Mononuclear cell (primary cell): ENCODE data around the gene NDOR1. TPM values are rescaled to one million over a fixed set of nuclear protein-coding genes. Genes with fewer than 3 reads are reported as not detected.

ENCODE experiments used
- H3K27me3 ChIP-seq: 2 replicates; pipeline ENCODE4 v1.6.0; 2011; ENCODE audit warnings: low read length, control low read depth; ENCODE audit not compliant: insufficient read depth
- H3K4me1 ChIP-seq: 2 replicates; pipeline ENCODE4 v1.5.1; 2011; ENCODE audit warnings: mild to moderate bottlenecking, low read length, control low read depth; ENCODE audit not compliant: insufficient read depth
- H3K4me3 ChIP-seq: 2 replicates; pipeline ENCODE4 v1.5.1; 2011; ENCODE audit warnings: mild to moderate bottlenecking, low read length, moderate library complexity
- H3K9me3 ChIP-seq: 2 replicates; pipeline ENCODE4 v1.5.1; 2011; ENCODE audit warnings: low read depth, mild to moderate bottlenecking, control low read depth, low read length
- total RNA-seq: library from RNA; depleted of rRNA; stranded (reverse); fragments of >200 nt; gene quantifications from one replicate; pipeline ENCODE4 v1.2.3, GENCODE V29; 2012

Gene NDOR1
- total RNA-seq, 1 donor, result 9.2 TPM

DNA sequence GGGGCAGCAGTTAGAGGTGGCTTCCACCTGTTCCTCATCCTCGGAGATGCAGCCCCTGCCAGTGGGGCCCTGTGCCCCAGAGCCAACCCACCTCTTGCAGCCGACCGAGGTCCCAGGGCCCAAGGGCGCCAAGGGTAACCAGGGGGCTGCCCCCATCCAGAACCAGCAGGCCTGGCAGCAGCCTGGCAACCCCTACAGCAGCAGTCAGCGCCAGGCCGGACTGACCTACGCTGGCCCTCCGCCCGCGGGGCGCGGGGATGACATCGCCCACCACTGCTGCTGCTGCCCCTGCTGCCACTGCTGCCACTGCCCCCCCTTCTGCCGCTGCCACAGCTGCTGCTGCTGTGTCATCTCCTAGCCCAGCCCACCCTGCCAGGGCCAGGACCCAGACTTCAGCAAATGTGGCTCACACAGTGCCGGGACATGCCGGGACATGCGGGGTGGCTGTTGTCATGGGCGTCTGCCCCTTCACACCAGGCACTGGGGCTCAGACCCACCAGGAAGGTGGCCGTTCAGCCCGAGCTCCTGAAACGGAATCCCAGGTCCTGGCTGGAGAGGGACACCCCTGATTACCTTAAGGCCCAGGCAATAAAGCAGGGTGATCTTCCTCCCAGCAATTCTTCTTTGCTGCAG, 20.3 kb downstream of the NDOR1 start:
- no peaks in the 10 kb centered on the region for H3K27me3 ChIP-seq
- H3K9me3 ChIP-seq, result no peaks in the 10 kb centered on the region
- no peak overlapping the region for H3K4me3 ChIP-seq
- peaks cover 24% of the 10 kb centered on the region for H3K4me1 ChIP-seq

DNA sequence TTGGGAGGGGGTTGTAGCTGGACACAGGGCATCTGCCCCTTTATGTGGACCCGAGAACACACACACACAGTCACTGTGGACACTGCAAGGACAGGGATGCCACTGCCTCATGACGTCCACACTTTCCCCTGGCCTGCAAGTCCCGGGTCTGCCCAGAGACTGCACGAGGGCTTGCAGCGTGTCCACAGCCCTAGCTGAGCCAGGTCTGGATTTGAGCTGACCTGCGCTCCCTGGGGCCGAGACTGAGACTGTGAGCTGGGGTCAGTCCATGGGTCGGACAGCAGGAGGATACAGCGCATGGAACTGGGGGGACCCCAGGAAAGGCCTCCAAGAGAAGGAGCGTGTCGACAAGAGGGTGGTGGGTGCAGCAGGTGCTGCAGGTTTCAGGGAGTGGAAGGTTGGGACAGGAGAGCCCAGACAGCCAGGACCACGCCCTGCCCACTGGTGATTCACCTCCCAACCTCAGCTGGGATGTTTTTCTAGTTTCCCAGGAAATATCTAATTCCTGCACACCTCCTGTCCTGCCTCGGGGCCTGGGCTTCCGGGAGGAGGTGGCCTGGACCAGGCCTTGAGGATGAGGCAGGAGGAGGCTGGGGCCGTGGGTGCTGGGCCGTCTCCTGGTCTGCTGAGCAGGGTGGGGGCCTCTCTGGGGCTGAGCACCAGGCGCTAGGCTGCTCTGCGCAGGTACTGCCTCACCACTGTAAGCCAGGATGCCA, 21.0 kb downstream of the NDOR1 start:
- peaks cover 24% of the 10 kb centered on the region for H3K4me1 ChIP-seq
- H3K4me3 ChIP-seq, result no peak overlapping the region
- H3K27me3 ChIP-seq, result no peaks in the 10 kb centered on the region
- no peaks in the 10 kb centered on the region for H3K9me3 ChIP-seq

DNA sequence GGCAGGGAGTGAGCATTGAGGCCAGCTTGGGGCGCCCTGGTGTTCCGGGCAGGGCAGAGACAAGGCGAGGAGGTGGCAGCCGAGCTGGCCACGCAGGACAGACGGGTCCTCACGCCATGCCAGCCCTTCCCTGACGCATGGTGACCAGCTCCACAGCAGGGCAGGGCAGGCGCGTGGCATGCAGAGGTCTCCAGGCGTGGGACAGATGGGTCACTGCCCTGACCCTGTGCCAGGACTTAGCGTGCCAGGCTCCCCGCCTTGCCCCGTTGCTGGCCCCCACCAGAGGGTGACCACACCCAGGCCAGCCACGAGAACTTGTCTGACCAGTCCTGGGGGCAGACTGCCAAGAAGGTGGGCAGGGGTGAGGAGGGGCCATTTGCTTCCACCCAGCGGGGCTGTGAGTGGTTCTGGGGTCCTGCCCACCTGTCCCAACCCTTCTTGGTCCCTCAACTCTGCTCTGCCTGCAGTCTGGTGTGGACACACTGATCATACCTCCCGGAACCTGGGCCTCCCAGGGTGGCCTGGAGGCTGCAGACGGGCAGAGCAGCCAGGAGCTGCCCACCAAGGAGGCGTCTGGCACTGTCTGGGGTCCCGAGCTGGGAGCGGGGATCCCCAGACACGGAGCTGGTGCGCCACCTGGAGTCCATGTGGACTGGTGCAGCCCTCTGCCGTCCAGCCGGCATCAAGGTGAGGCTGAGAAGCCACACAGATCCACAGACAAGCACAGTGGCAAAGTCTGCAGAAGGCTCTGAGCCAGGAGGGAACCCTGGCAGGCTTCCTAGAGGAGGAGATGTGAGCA, 21.8 kb downstream of the NDOR1 start, which contains the start of gene RNF224:
RNF224 (plus strand) TSS at position 449 of the 799 bp plus-strand sequence. CDS start 834 bp downstream, outside the sequence.
- Histone ChIP-seq H3K4me1 (peaks cover 24% of the 10 kb centered on the region), H3K9me3 (no peaks in the 10 kb centered on the region), H3K27me3 (no peaks in the 10 kb centered on the region), H3K4me3 (no peak within 1 kb of the TSS)

DNA sequence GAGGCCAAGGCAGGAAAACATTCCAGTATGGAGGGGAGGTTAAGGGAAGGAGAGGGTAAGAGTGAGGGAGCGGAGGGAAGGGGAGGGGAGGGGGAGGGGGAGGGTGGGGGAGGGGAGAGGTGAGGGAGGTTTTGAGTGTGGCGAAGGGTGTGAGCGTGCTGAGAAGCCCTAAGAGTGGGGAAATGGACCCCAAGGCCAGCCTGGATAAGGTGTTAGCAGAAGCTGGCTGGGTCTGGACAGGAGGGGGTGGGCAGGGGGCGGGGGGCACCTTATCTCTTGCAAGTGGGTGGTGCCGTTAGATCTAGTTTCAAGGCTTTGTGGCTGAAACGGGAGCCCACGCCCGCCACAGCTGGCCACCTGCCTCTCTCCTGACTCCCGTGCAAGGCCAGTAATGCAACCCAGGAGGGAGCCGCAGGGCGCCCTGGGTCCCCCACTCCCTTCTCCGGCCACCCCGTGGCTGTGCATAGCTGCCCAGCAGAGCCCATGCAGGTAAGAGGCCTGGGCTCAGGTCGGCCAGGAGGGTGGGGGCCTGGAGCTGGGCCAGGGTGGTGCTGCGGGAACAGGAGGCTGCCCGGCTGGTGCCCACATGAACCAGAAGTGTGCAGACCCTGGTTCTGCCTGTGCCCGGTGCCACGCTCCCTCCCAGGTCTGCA, 22.5 kb downstream of the NDOR1 start:
- no peaks in the 10 kb centered on the region for H3K27me3 ChIP-seq
- no peak overlapping the region for H3K4me3 ChIP-seq
- peaks cover 17% of the 10 kb centered on the region for H3K4me1 ChIP-seq
- no peaks in the 10 kb centered on the region for H3K9me3 ChIP-seq

DNA sequence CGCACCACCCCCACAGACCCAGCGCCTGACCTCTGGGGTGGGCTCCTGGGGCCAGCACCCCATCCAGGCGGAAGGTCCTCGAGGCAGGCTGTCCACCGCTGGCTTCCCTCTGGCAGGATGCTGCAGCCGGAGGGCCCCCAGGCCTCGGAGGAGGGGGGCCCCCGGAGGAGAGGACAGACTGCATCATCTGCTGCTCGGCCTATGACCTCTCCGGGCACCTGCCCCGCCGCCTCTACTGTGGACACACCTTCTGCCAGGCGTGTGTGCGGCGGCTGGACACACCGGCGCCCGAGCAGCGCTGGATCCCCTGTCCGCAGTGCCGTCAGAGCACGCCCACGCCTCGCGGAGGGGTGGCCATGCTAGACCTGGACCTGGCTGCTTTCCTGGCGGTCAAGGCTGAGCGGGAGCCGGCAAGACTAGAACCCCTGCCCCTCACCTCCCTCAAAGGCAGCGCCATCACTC, 23.0 kb downstream of the NDOR1 start:
- no peaks in the 10 kb centered on the region for H3K27me3 ChIP-seq
- H3K9me3 ChIP-seq, result no peaks in the 10 kb centered on the region
- H3K4me3 ChIP-seq, result no peak overlapping the region
- peaks cover 16% of the 10 kb centered on the region for H3K4me1 ChIP-seq

DNA sequence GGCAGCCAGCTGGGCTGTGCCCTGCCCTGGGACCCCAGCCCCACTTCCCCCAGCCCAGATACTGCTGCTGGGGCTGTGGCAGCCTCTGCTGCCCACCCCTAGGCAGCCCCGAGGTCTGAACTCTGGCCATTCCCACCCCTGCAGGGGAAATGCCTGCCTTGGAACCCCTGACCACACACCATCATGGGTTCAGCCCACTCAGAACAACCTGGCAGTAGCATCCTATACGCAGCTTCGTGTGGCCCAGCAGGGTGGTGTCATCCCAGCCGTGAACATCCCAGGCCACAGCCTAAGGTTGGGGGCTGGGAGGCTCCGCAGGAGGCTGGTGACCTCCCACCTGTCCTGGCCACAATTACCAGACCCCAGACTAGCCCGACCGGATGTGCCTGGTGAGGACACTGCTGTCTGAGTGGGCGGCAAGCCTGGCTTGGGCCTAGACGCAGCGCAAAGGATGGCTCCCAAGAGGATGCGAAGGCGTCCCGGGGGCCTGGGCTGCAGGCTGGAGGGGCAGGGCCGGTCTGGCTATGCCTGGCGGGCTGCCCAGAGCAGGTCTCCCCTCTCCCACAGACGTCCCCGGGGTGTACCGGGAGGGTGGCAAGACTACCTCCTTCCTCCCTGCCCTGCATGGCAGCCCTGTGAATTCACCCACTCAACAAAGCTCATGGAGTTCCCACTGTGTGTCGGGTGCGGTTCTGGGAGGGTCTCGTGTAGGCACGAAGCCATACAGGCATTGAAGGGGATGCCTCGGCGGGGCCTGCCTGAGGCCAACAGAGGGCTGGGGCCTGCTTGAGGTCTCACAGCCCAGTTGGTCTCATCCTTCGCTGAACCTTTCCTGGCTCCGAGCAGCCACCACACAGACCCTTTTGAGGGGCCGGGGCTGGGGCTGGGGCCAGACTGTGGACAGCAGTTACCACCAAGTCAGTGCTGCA, 23.7 kb downstream of the NDOR1 start:
- Histone ChIP-seq H3K9me3 (no peaks in the 10 kb centered on the region), H3K27me3 (no peaks in the 10 kb centered on the region), H3K4me1 (peaks cover 10% of the 10 kb centered on the region), H3K4me3 (no peak overlapping the region)

DNA sequence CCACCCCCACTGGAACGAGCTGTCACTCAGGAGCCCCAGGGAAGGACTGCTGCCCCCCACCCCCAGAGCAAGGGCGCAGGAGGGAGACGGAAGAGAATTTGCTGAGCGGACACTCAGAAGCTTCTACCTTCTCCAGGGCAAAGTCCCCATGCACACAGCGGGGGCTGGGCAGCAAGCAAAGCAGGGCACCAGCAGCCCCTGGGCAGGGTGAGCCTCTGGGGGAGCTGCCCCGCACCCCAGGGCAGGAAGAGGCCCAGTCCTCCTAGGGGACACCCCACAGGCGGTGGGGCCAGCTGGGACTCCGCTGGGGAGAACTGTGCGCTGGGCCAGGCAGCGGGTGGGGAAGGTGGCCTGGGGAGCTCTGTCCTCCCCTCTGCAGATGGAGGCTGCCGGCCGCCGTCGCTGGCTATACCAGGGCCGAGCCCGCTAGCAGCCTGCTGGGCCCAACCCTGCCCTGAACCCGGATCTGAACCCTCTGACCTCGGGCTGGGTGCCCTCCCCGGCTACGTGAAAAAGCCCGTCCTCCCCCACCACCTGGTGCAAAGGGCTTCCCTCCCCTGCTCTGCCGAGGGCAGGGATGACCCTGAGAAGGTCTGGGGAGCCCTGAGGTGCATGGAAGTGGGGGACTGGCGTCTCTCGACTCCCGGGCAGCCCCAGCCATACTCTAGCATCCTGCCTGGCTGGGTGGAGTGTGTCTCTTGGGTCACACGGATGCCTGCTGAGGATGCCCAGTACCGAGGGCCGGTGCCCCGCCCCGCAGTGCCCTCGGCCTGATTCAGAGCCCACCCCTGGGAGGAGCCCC, 24.6 kb downstream of the NDOR1 start:
- no peaks in the 10 kb centered on the region for H3K27me3 ChIP-seq
- no peak overlapping the region for H3K4me3 ChIP-seq
- peaks cover 4% of the 10 kb centered on the region for H3K4me1 ChIP-seq
- no peaks in the 10 kb centered on the region for H3K9me3 ChIP-seq

DNA sequence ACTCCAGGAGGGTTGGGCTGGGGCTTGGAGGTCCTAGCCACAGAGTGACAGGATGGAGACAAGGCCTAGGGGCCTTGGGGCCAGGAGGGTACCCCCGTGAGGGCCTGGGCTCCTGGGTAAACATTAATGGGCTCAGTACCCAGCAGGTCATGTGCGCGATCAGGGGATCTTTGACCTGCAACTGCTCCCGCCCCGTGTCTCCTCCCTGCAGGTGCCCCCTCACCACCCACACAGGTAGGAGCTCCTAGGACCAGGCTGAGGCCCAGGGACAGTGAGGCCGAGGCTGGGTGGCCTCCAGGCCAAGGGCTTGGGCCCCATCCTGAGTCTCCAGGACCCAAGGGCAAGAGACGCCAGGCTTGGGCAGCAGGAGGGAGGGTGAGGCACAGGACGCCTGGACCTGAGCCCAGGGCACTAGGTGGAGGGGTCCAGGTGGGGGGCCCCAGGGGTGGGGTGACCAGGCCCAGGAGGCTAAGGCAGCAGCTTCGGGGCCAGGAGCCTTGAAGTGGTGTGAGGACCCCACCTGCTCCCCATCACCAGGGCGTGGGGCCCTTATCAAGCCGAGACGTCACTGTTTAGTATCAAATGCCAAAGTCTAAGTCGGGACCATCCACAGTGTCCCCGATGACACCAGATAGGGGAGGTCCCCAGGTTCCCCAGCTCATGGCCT, 25.3 kb downstream of the NDOR1 start, which contains the start of gene SLC34A3:
SLC34A3 (plus strand) TSS at position 197 of the 667 bp plus-strand sequence. CDS start 802 bp downstream, outside the sequence.
- H3K27me3 ChIP-seq, result no peaks in the 10 kb centered on the region
- peaks cover 4% of the 10 kb centered on the region for H3K4me1 ChIP-seq
- H3K9me3 ChIP-seq, result no peaks in the 10 kb centered on the region
- H3K4me3 ChIP-seq, result no peak within 1 kb of the TSS

DNA sequence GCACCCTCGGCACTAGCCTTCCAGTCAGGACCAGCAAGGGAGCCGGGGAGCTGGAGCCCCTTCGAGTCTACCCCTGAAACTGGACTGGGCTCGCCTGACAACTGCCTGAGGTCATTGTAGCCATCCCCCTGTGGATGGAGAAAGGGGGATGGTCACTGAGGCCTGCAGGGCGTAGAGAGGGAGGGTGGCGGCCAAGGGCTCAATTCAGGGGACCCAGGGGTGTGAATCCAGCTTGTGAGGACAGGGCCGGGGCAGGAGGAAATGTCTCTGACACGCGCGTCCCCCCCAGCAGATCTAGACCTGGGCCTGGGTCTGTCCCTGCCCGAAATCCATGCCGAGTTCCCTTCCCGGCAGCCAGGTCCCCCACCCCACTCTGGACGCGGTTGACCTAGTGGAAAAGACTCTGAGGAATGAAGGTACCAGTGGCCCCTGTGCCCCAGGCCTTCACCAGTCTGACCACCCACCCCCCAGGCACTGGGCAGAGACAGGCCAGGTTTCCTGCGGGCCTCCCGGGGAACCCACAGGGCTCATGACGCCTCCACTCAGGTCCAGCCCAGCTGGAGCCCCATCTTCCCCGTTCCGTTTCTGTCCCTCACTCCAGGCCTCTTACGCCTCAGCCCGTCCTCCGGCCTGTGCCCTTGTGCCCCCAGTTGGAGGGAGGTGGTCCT, 26.0 kb downstream of the NDOR1 start:
- Histone ChIP-seq H3K27me3 (no peaks in the 10 kb centered on the region), H3K4me1 (peaks cover 11% of the 10 kb centered on the region), H3K9me3 (no peaks in the 10 kb centered on the region), H3K4me3 (no peak overlapping the region)

DNA sequence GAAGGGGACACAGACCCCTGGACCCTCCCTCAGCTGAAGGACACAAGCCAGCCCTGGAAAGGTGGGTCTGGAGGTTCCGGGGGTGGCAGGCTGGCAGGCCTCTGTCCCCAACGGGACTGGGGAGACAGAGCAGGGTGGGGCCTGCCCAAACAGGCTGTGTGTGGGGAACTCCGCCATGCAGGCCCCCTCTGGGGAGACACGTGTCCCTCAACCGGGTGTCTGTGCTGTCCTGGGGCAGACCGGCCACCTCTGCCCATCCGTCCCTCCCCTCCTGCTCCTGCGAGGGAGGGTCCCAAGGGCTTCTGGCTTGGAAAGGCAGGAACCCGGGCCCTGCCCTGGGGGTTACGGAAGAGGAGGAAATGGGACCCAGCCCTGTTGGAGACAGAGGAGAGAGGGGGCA, 26.6 kb downstream of the NDOR1 start:
- Histone ChIP-seq H3K4me3 (no peak overlapping the region), H3K4me1 (peaks cover 17% of the 10 kb centered on the region), H3K27me3 (no peaks in the 10 kb centered on the region), H3K9me3 (no peaks in the 10 kb centered on the region)

DNA sequence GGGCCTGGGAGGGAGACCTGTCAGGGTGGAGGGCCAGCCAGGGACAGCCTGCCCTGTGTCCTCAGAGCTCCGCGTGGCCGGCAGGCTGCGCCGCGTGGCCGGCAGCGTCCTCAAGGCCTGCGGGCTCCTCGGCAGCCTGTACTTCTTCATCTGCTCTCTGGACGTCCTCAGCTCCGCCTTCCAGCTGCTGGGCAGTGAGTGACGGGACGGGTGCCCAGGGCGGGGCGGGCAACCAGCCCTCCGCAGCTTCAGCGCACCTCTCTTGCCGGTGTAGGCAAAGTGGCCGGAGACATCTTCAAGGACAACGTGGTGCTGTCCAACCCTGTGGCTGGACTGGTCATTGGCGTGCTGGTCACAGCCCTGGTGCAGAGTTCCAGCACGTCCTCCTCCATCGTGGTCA, 27.0 kb downstream of the NDOR1 start:
- Histone ChIP-seq H3K4me1 (peaks cover 17% of the 10 kb centered on the region), H3K4me3 (no peak overlapping the region), H3K9me3 (no peaks in the 10 kb centered on the region), H3K27me3 (no peaks in the 10 kb centered on the region)

DNA sequence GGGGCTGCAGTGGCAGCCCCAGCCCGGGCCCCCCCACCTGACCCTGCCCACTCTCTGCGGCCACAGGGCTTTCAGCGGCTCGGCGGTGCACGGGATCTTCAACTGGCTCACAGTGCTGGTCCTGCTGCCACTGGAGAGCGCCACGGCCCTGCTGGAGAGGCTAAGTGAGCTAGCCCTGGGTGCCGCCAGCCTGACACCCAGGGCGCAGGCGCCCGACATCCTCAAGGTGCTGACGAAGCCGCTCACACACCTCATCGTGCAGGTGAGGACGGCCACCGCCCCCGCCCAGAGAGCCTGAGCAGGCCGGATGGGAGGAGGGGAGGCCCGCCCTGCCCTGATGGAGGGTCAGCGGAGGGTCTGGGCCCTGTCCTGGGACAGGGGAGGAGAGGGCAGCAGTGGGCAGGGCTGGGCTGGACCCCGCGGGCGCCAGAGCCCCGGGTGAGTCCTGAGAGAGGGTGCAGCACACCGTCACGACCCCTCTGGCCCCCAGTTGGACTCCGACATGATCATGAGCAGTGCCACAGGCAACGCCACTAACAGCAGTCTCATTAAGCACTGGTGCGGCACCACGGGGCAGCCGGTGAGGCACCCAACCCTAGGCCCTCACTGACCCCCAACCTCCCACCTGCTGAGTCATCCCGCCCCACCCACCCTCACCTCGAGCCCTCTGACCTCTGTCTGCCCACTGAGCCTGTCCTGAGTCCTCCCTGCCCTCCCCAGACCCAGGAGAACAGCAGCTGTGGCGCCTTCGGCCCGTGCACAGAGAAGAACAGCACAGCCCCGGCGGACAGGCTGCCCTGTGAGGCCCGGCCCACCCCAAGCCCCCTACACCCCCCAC, 27.9 kb downstream of the NDOR1 start:
- no peaks in the 10 kb centered on the region for H3K27me3 ChIP-seq
- no peaks in the 10 kb centered on the region for H3K9me3 ChIP-seq
- H3K4me1 ChIP-seq, result peaks cover 17% of the 10 kb centered on the region
- no peak overlapping the region for H3K4me3 ChIP-seq
